ENCODE measurements around the gene GPR148.

DNA sequence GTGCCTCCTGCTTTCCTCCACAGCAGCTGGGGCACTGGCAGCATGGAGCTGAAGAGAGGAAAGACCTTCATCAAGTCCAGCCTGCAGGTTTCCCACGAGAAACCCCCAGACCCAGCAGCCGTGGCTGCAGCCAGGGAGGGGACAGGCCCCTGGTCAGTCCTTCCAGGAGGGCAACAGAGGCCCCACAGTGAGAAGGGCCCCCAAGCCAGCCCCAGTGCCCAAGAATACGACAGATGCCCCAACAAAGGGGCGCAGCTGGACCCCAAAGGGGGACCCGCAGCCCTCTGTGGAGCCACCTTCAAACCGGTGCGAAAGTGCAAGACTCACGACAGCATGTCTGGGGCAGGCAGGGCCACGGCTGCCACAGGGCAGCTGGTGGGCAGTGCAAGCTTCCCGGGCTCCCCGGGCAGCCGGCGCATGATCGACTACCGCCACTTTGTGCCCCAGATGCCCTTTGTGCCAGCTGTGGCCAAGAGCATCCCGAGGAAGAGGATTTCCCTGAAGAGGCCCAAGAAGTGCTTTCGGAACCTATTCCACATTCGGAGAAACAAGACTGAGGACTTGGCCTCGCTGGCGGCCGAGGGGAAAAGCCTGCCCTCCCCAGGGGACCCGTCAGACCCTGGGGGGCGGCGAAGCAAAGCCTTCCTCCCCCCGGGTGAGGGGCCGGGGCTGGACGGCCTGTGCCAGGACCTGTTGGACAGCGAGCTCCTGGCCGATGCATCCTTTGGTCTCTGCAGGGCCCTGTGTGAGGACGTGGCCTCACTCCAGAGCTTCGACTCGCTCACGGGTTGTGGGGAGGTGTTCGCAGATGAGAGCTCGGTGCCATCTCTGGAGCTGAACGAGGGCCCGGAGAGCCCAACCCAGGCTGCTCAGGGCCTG lies 33.4 kb downstream of the GPR148 start:
- TF ChIP-seq CTCF (optimal IDR thresholded peaks at IDR 0.05 in 1 of 3, IDR thresholded peaks at IDR 0.05 in 1 of 3, conservative IDR thresholded peaks at IDR 0.05 in 1 of 3; ENCODE audit: extremely low read depth in 1 of 3, insufficient read depth in 2 of 3, low read length in 3 of 3) (no peak), EZH2 (IDR thresholded peaks at IDR 0.05; ENCODE audit: low read length) (no peak)
